GM21619 (cell line): ENCODE measurements around the gene MOCOS.

Experiments
- ATAC-seq: cut with Tn5 transposase; IDR thresholded peaks from one replicate; pipeline ENCODE4 v1.9.1; 2021; ENCODE audit not compliant: unreplicated experiment

The MOCOS gene

GRCh38 chr18:36262971-36263370, 75.7 kb downstream of the MOCOS start:
- ATAC-seq: no peak

DNA sequence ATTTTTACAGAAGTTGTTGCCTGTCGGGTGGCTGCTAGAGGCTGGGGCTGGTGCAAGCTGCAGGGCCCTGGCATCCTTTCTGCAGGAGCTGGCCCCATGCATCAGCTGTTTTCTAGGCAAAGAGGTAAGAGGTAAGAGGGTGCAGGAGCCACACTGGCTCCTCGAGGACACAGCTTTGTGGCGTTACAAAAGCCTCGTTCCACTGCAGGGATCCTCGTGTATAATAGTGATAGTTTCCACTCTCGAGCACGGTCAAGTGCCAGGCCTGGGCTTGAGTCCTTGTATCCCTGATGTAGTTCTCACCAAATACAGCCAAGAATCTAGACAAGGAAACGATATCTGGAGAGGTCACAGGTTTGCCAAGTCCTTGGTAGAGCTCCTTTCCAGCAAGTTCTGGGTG, 77.0 kb downstream of the MOCOS start:
- no peak for ATAC-seq

DNA sequence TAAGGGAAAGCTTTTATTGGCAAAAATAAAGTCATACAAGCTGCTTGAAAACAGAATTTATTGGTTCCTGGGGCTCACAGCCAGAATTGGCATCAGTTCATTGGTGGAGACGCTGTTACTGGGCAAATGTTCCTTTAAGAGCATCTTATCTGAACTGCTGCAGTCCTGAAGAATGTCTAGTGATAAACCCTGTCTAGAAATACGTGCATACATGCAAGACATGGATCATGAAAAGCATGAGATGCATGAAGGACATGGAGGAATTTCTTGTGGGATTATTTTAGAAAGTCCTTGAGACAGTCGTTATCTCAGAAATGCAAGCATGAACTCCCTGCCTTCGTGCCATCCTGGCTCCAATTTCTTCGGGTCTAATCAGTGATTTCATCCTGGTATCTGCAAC, 77.7 kb downstream of the MOCOS start:
- no peak for ATAC-seq

GRCh38 chr18:36269157-36269556, 81.9 kb downstream of the MOCOS start:
- no peak for ATAC-seq

DNA sequence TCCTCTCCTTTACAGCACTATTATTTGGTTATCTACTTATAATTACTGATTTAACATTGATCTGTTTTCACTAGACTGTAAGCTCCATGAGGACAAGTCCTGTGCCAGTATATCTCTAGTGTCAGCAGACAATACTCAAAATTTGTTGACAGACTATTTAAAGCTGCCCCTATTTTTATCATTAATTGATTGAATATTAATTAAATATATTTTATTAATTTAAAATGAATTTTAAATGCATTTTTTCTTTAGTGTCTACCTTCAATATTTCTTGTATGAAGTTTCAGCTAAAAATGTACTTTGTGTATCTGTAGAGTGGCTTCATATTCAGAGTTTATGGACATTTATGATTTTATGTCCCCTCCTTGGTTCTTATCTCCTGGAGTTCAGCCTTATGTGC, 83.9 kb downstream of the MOCOS start:
- no peak for ATAC-seq

- ATAC-seq: no peak
These were observed 86.0 kb downstream of the MOCOS start for GRCh38 chr18:36273347-36273746.

- ATAC-seq: no peak
These were observed 86.9 kb downstream of the MOCOS start for GRCh38 chr18:36274083-36274715.

DNA sequence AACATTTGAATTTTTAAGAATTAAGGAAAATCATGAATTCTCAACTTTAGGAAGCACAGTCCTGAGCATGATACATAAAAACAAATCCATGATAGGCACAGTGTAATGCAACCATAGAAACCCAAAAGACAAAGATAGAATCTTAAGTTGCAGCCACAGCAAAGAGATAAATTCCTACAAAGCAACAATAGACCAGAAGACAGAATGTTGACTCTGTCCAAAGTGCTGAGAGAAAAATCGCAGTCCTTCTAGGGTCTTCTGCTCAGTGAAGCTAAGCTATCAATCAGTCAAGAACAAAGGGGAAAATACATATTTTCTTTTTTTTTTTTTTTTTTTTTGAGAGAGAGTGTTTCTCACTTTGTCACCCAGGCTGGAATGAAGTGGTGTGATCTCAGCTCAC, 88.3 kb downstream of the MOCOS start:
- ATAC-seq: no peak

DNA sequence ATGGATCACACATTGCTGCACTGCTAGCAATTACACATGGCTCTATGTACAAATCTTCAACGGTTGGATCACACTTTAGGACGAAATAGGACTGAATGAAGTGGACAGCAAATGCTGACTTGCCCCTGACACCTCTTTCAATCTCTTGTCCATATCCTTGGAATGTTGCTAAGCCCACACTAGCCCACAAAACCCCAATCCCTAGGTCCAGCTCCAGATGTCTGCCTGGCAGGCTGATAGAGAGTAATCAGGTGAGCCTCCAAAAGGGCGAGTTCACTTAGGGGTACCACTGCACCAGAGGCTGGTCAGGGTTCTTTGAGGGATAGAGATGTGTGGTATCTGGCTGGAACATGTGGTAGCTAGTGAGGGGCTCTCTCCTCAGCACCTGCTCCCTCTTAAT, 91.7 kb downstream of the MOCOS start:
- no peak for ATAC-seq

- no peak for ATAC-seq
These were observed 94.6 kb downstream of the MOCOS start for GRCh38 chr18:36281936-36282335.

GRCh38 chr18:36283448-36283847, 96.2 kb downstream of the MOCOS start:
- ATAC-seq: no peak

DNA sequence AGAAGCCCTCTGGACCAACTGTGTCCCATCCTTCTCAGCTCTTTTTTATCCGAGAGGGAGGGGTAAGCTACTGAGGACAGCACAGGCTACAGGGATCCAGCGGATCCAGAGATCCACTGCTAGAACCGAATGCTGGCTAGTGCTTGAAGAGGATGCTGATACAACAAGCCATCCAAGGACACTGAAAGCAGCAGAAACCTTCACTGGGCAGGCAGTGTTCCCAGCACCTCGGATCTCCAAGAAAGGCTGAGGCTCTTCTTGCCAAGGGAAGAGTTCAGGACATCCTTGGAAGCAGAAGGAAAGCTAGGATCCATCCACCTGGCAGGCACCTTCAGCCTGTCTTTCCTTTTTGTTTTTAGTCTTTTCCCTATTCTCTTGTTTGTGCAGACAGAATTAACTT, 97.0 kb downstream of the MOCOS start:
- ATAC-seq: no peak

- no peak for ATAC-seq
These were observed 97.5 kb downstream of the MOCOS start for GRCh38 chr18:36284671-36285295.

- ATAC-seq: no peak
These were observed 100.4 kb downstream of the MOCOS start for GRCh38 chr18:36287653-36288052.

- no peak for ATAC-seq
These were observed 101.4 kb downstream of the MOCOS start for GRCh38 chr18:36288689-36289088.

DNA sequence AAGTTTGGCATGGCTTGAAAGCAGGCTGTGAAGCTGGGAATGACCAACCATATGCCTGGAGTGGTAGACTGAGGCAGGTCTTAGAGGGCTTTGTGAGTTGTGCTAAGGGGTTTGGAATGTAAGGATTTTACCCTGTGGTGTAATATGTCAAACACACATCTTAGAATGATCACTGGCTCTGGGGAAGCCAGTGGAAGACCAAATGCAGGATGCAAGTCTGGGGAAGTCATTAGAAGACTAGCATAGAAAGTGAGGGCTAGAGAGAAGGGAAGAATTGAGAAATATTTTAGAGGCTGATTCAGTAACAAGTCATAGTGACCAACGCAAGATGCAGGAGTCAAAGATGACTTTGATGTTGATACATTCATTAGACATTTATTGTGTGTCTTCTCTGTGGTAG, 106.7 kb downstream of the MOCOS start:
- no peak for ATAC-seq

DNA sequence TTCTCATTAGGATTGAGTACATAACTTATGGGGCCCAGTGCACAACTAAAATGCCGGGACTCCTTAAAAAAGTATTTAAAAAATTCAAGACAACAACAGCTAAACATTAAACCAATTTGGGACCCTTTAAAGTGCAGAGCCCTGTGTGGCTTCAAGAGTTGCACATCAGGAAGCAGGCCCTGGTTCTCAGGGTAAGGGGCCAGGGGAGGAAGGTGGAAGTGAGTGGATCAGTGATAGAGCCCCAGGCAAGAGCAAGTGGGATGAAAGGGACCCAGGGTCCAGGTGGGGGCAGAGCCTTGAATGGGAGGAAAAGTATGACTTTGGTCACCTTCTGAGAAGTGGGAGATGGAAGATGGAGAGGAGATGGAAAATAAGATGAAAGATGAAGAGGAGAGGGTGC, 107.9 kb downstream of the MOCOS start:
- no peak for ATAC-seq

DNA sequence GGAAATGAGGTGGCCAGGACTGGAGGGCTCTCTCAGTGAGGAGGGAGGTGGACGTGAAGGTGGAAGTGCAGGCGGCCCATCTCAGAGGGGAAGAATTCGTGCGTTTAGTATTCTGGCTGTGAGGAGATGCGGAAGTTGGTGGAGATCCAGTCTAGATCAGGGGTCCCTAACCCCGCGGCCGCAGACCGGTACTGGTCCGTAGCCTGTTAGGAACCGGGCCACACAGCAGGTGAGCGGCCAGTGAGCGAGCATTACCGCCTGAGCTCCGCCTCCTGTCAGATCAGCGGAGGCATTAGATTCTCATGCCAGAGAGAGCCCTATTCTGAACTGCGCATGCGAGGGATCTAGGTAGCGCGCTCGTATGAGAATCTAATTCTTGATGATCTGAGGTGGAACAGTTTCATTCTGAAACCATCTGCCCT, 108.6 kb downstream of the MOCOS start:
- ATAC-seq: no peak

- ATAC-seq: no peak
These were observed 109.5 kb downstream of the MOCOS start for GRCh38 chr18:36296650-36297416.

DNA sequence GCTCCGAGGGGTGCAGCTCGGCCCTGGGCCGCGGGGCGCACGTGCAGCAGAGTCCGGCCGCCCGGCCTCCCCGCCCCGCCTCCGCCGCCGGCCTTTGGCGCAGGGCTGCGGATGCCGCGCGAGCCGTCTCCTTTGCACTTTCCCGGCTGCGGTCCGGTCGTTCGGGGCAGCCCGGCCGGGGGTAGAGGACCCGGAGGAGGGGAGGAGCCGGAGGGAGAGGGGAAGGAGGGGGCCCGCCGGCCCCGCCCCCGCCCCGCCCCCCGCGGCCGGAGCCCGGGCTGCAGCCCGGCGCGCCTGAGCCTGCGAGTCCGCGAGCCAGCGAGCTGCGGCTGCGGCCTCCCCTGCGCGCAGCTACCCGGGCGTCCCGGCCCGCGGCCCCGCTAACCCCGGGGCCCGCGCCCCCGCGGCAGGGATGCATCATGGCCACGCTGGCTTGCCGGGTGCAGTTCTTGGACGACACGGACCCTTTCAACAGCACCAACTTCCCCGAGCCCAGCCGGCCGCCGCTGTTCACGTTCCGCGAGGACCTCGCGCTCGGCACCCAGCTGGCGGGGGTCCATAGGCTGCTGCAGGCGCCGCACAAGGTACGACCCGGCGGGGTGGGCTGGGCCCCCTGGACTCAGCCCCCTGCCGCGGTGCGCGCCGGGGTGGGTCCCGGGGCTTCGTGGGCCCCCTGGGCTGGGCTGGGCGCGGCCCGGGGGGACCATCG, 110.3 kb downstream of the MOCOS start, which contains the start of gene FHOD3:
Gene FHOD3 (plus strand): TSS at position 297 of the 709 bp plus-strand sequence. CDS start 123 bp downstream, at position 420.
- peak; percentile 58 for ATAC-seq

GRCh38 chr18:36298126-36298741, 110.9 kb downstream of the MOCOS start:
- ATAC-seq: peak; percentile 18
